SJCRH30 (cell line): Measurements from ENCODE around the gene ADGRG3. TPM values are rescaled to one million over a fixed set of nuclear protein-coding genes. Genes with fewer than 3 reads are reported as not detected.

Experiments used
- DNase-seq, 2 experiments: peaks; one replicate each; pipeline ENCODE4 v3.0.0-alpha.2; 2015 to 2020
- H3K27ac ChIP-seq: fragments of 250-450 bp; sonication (Bioruptor Pico); 2 replicates; pipeline ENCODE4 v1.5.1; 2020; ENCODE audit warnings: mild to moderate bottlenecking, moderate library complexity
- H3K27me3 ChIP-seq: fragments of 250-450 bp; sonication (Bioruptor Pico); 2 replicates; pipeline ENCODE4 v1.5.1; 2020; ENCODE audit warnings: mild to moderate bottlenecking, moderate library complexity
- H3K36me3 ChIP-seq: fragments of 250-450 bp; sonication (Bioruptor Pico); 2 replicates; pipeline ENCODE4 v1.5.1; 2020; ENCODE audit warnings: mild to moderate bottlenecking, moderate library complexity
- H3K4me1 ChIP-seq: fragments of 250-450 bp; sonication (Bioruptor Pico); 2 replicates; pipeline ENCODE4 v1.5.1; 2020; ENCODE audit warnings: mild to moderate bottlenecking, moderate library complexity
- H3K4me3 ChIP-seq: fragments of 250-450 bp; sonication (Bioruptor Pico); 2 replicates; pipeline ENCODE4 v1.5.1; 2020; ENCODE audit warnings: mild to moderate bottlenecking, moderate library complexity
- H3K9me3 ChIP-seq: fragments of 250-450 bp; sonication (Bioruptor Pico); replicated peaks from 2 replicates; pipeline ENCODE4 v1.5.1; 2020; ENCODE audit warnings: mild to moderate bottlenecking, moderate library complexity
- total RNA-seq: library from RNA; depleted of rRNA; stranded (reverse); fragments of >200 nt; shearing (Covaris generic); gene quantifications from 2 replicates; pipeline ENCODE4 v1.2.3, GENCODE V29; 2014

The ADGRG3 gene
- total RNA-seq, 1 experiment from 2014 or later: not detected

GRCh38 chr16:57672416-57672815 lies 4.3 kb downstream of the ADGRG3 start:
- no peaks in the 10 kb centered on the region for H3K4me1 ChIP-seq
- H3K27ac ChIP-seq: no peak overlapping the region
- peaks cover 64% of the 10 kb centered on the region for H3K27me3 ChIP-seq
- H3K9me3 ChIP-seq: no peaks in the 10 kb centered on the region
- no peaks in the 10 kb centered on the region for H3K36me3 ChIP-seq
- DNase-seq: no peak
- H3K4me3 ChIP-seq: no peak overlapping the region

- Histone ChIP-seq H3K27ac (no peak overlapping the region), H3K4me1 (no peaks in the 10 kb centered on the region), H3K9me3 (no peaks in the 10 kb centered on the region), H3K36me3 (no peaks in the 10 kb centered on the region), H3K27me3 (peaks cover 62% of the 10 kb centered on the region), H3K4me3 (no peak overlapping the region)
- no peak for DNase-seq
These were observed 4.7 kb downstream of the ADGRG3 start for GRCh38 chr16:57672824-57673223.

GRCh38 chr16:57675741-57676551 lies 7.8 kb downstream of the ADGRG3 start:
- Histone ChIP-seq H3K27me3 (peaks cover 43% of the 10 kb centered on the region), H3K9me3 (no peaks in the 10 kb centered on the region), H3K4me3 (no peak overlapping the region), H3K27ac (no peak overlapping the region), H3K36me3 (no peaks in the 10 kb centered on the region), H3K4me1 (no peaks in the 10 kb centered on the region)
- no peak for DNase-seq

GRCh38 chr16:57676553-57677085 lies 8.5 kb downstream of the ADGRG3 start:
- no peak for DNase-seq
- Histone ChIP-seq H3K27me3 (peaks cover 39% of the 10 kb centered on the region), H3K9me3 (no peaks in the 10 kb centered on the region), H3K4me1 (no peaks in the 10 kb centered on the region), H3K36me3 (no peaks in the 10 kb centered on the region), H3K4me3 (no peak overlapping the region), H3K27ac (no peak overlapping the region)

- Histone ChIP-seq H3K36me3 (no peaks in the 10 kb centered on the region), H3K4me1 (no peaks in the 10 kb centered on the region), H3K27ac (no peak overlapping the region), H3K4me3 (no peak overlapping the region), H3K9me3 (no peaks in the 10 kb centered on the region), H3K27me3 (peaks cover 32% of the 10 kb centered on the region)
- no peak for DNase-seq
These were observed 9.7 kb downstream of the ADGRG3 start for GRCh38 chr16:57677622-57678369.

- no peaks in the 10 kb centered on the region for H3K36me3 ChIP-seq
- no peaks in the 10 kb centered on the region for H3K9me3 ChIP-seq
- H3K4me1 ChIP-seq: no peaks in the 10 kb centered on the region
- H3K27ac ChIP-seq: no peak overlapping the region
- DNase-seq: no peak
- no peak overlapping the region for H3K4me3 ChIP-seq
- peaks cover 33% of the 10 kb centered on the region for H3K27me3 ChIP-seq
These were observed 10.9 kb downstream of the ADGRG3 start for GRCh38 chr16:57679016-57679415.

GRCh38 chr16:57679767-57680482 lies 11.8 kb downstream of the ADGRG3 start:
- Histone ChIP-seq H3K36me3 (no peaks in the 10 kb centered on the region), H3K4me3 (no peak overlapping the region), H3K27ac (no peak overlapping the region), H3K4me1 (no peaks in the 10 kb centered on the region), H3K27me3 (peaks cover 35% of the 10 kb centered on the region), H3K9me3 (no peaks in the 10 kb centered on the region)
- no peak for DNase-seq

GRCh38 chr16:57680842-57681375 lies 12.8 kb downstream of the ADGRG3 start:
- Histone ChIP-seq H3K36me3 (no peaks in the 10 kb centered on the region), H3K4me3 (no peak overlapping the region), H3K27me3 (peaks cover 33% of the 10 kb centered on the region), H3K27ac (no peak overlapping the region), H3K4me1 (no peaks in the 10 kb centered on the region), H3K9me3 (no peaks in the 10 kb centered on the region)
- DNase-seq: no peak

GRCh38 chr16:57681950-57682728 lies 14.0 kb downstream of the ADGRG3 start:
- no peak for DNase-seq
- Histone ChIP-seq H3K36me3 (no peaks in the 10 kb centered on the region), H3K27me3 (peaks cover 32% of the 10 kb centered on the region), H3K4me3 (no peak overlapping the region), H3K9me3 (no peaks in the 10 kb centered on the region), H3K27ac (no peak overlapping the region), H3K4me1 (no peaks in the 10 kb centered on the region)

- no peak overlapping the region for H3K4me3 ChIP-seq
- H3K27me3 ChIP-seq: peaks cover 29% of the 10 kb centered on the region
- no peaks in the 10 kb centered on the region for H3K4me1 ChIP-seq
- H3K27ac ChIP-seq: no peak overlapping the region
- DNase-seq: no peak
- H3K9me3 ChIP-seq: no peaks in the 10 kb centered on the region
- H3K36me3 ChIP-seq: no peaks in the 10 kb centered on the region
These were observed 14.9 kb downstream of the ADGRG3 start for GRCh38 chr16:57682809-57683635.

- DNase-seq: no peak
- no peak overlapping the region for H3K27ac ChIP-seq
- no peaks in the 10 kb centered on the region for H3K4me1 ChIP-seq
- H3K36me3 ChIP-seq: no peaks in the 10 kb centered on the region
- peaks cover 29% of the 10 kb centered on the region for H3K27me3 ChIP-seq
- H3K4me3 ChIP-seq: no peak overlapping the region
- H3K9me3 ChIP-seq: no peaks in the 10 kb centered on the region
These were observed 15.8 kb downstream of the ADGRG3 start for GRCh38 chr16:57683636-57684545.

- DNase-seq: no peak
- H3K27me3 ChIP-seq: peaks cover 37% of the 10 kb centered on the region
These were observed 16.7 kb downstream of the ADGRG3 start for GRCh38 chr16:57684626-57685358.

More at GRCh38 chr16:57684626-57685358, 16.7 kb downstream of the ADGRG3 start:
- Histone ChIP-seq H3K27ac (no peak overlapping the region), H3K4me3 (no peak overlapping the region), H3K9me3 (no peaks in the 10 kb centered on the region), H3K36me3 (no peaks in the 10 kb centered on the region), H3K4me1 (no peaks in the 10 kb centered on the region)
